Measurements from ENCODE around the gene OR6J1. TPM values are rescaled to one million over a fixed set of nuclear protein-coding genes. Genes with fewer than 3 reads are reported as not detected.

Gene OR6J1
- total and polyA plus RNA-seq, 2 of the 13 experiments (the other 11 are each of a cell fraction or from before 2014, with no cell fraction given): not detected

- TF ChIP-seq FLYWCH1 (CRISPR knock-in tag; IDR thresholded peaks at IDR 0.05): no peak; the same call in 1 of the 2 replicates
- peak; percentile 95 for TF ChIP-seq KAT8 (CRISPR knock-in tag; IDR thresholded peaks at IDR 0.05)
- no peak for TF ChIP-seq SRSF4 (IDR thresholded peaks at IDR 0.05; ENCODE audit: low read depth, low read length, poor library complexity, severe bottlenecking)
- TF ChIP-seq ZNF891 (CRISPR knock-in tag; IDR thresholded peaks at IDR 0.05): peak; percentile 78; the same call in 1 of the 2 replicates
- no peak for TF ChIP-seq PAX8 (CRISPR knock-in tag; IDR thresholded peaks at IDR 0.05; ENCODE audit: borderline replicate concordance)
- peak; percentile 86 for TF ChIP-seq HNRNPH1 (optimal IDR thresholded peaks at IDR 0.05; ENCODE audit: low read depth, low read length)
- no peak for TF ChIP-seq TBX3 (IDR thresholded peaks at IDR 0.05; ENCODE audit: borderline replicate concordance)
- no peak for TF ChIP-seq ZNF382 (CRISPR knock-in tag; IDR thresholded peaks at IDR 0.05; ENCODE audit: borderline replicate concordance)
- peak; percentile 93 for TF ChIP-seq ZGPAT (CRISPR knock-in tag; IDR thresholded peaks at IDR 0.05)
- TF ChIP-seq CENPBD1 (CRISPR knock-in tag; IDR thresholded peaks at IDR 0.05; ENCODE audit: borderline replicate concordance, low read depth): no peak
- TF ChIP-seq POLR2G (IDR thresholded peaks at IDR 0.05; ENCODE audit: low read depth, low read length): peak; percentile 100
- TF ChIP-seq TERF1 (CRISPR knock-in tag; IDR thresholded peaks at IDR 0.05): no peak
- peak; percentile 89 for TF ChIP-seq ZNF44 (CRISPR knock-in tag; IDR thresholded peaks at IDR 0.05)
- no peak for TF ChIP-seq PLSCR1 (CRISPR knock-in tag; IDR thresholded peaks at IDR 0.05; ENCODE audit: borderline replicate concordance)
- peak; percentile 60 for TF ChIP-seq RFXAP (CRISPR knock-in tag; IDR thresholded peaks at IDR 0.05; ENCODE audit: borderline replicate concordance)
- 0 out of 4 replicates have a peak, but pooled peaks of 1 of the 2 experiments have one; percentile 1 for TF ChIP-seq MAFK (conservative IDR thresholded peaks at IDR 0.05 in 1 of 2, IDR thresholded peaks at IDR 0.05 in 1 of 2; ENCODE audit: low read length in 2 of 2)
- peak; percentile 30; the same call in 1 of the 2 replicates for TF ChIP-seq ZNF550 (CRISPR knock-in tag; IDR thresholded peaks at IDR 0.05; ENCODE audit: borderline replicate concordance)
- no peak for TF ChIP-seq ZNF564 (CRISPR knock-in tag; IDR thresholded peaks at IDR 0.05)
- no peak for TF ChIP-seq CEBPZ (IDR thresholded peaks at IDR 0.05; ENCODE audit: low read length)
- TF ChIP-seq ZNF546 (CRISPR knock-in tag; conservative IDR thresholded peaks at IDR 0.05): peak; percentile 92; the same call in 1 of the 2 replicates
- TF ChIP-seq KDM5A (IDR thresholded peaks at IDR 0.05; ENCODE audit: borderline replicate concordance, low read length): peak; percentile 73; the same call in 1 of the 2 replicates
Observed at GRCh38 chr14:22589096-22589839, 54.9 kb downstream of the OR6J1 start, which contains the start of gene DAD1 (continued).
